GM19397 (cell line): Measurements from ENCODE around the gene DDA1.
"Not testable (repeated sequence)": the region's sequence is repeated elsewhere in the genome, so short reads cannot be mapped to it uniquely, and the experiment has no call there.

Experiments used
- ATAC-seq: cut with Tn5 transposase; IDR thresholded peaks from one replicate; pipeline ENCODE4 v1.9.1; 2021; ENCODE audit warnings: mild to moderate bottlenecking, moderate library complexity; ENCODE audit not compliant: unreplicated experiment

The DDA1 gene

GRCh38 chr19:17341386-17341785, 32.0 kb downstream of the DDA1 start:
- no peak for ATAC-seq

DNA sequence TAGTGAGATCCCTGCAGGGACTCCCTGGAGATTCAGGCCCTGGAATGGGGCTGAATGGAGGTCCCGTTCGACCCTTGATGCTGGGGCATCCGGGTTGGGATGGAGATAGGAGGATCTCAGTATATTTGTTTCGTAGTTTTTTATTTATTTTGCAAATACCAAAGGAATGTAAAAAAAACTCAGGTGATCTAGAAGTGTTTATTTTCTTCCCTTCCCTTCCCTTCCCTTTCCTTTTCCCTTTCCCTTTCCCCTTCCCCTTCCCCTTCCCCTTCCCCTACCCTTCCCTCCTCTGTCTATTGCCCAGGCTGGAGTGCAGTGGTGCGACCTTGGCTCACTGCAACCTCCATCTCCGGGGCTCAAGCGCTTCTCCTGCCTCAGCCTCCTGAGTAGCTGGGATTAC, 32.5 kb downstream of the DDA1 start:
- ATAC-seq = no peak

DNA sequence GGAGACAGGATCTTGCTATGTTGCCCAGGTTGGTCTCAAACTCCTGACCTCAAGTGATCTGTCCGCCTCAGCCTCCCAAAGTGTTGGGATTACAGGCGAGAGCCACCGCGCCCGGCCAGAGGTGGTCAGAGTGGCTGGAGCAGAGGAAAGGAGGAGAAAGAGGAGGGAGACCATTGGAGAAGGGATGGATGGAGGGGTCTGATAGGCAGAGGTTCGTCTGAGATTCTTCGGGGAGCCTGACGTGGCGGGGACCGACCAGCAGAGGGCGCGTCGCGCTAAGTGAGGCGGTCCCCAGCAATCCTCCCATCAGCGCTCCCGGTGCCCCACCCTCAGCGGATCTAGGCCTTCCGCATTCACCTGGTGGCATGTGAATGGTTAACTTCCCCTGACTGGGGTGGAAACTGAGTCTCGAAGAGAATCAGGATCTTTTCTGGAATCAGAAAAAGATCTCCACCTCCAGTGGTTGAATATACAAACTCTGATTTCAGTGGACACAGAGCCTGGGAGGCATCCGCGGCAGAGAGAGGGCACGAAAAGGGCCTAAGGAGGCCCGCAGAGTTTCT, 36.8 kb downstream of the DDA1 start:
- ATAC-seq = no peak

DNA sequence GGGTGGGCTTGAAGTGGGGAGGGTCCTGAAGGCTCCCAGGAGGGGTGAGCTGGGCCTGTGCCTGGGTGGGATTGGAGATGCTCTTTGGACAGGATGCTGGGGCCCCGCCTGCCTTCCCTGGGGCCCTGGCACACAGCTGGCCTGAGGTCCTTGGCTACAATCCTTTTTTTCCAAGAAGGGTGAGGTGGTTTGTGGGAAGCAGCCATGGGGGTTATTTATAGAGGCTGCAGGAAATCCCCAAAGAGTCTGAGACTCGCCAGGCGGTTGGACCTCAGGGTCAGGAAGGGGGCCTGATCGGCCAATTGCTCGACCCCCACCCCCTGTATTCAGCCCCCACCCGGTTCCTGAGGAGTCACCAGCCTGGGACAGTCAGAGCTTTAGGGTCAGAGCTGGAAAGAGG, 38.0 kb downstream of the DDA1 start:
- ATAC-seq = no peak

DNA sequence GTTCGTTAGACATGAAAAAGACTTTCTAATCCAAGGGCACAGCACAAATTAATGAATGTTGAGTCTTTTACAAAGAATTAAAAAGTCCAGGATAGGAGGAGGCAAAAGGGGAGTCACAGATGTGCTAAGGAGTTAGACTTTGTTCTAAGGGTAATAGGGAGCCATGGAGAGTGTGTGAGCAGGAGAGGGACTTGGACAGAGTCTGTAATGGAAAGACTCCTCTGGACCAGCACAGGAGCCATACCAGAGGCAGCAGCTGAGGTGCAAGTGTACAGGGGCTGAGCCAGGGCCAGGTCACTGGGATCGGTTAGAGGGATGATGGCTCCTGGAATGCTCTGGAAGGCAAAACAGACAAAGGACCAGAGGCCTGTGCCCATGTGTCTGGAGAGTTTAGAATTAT, 38.5 kb downstream of the DDA1 start:
- no peak for ATAC-seq

GRCh38 chr19:17348700-17349099, 39.3 kb downstream of the DDA1 start:
- ATAC-seq = no peak

- ATAC-seq = no peak
These were observed 42.6 kb downstream of the DDA1 start for GRCh38 chr19:17351815-17352435.

- no peak for ATAC-seq
These were observed 43.4 kb downstream of the DDA1 start for GRCh38 chr19:17352608-17353280.

GRCh38 chr19:17353386-17353785, 44.0 kb downstream of the DDA1 start:
- no peak for ATAC-seq

DNA sequence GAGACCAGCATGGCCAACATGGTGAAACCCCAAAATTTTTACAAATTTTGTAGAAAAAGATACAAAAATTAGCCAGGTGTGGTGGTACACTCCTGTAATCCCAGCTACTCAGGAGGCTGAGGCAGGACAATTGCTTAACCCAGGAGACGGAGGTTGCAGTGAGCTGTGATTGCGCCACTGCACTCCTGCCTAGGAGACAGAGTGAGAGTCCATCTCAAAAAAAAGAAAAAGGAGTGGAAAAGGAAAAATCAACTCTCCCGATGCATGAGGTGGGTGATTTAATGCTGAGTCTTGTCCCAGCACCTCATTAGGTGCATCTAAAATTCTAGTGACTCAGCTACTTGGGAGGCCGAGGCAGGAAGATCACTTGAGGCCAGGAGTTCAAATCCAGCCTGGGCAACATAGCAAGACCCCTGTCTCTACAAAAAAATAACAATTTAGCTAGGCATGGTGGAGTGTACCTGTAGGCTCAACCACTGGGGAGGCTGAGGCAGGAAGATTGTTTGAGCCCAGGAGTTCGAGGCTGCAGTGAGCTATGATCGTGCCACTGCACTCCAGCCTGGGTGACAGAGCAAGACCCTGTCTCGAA, 47.8 kb downstream of the DDA1 start:
- ATAC-seq = no peak

DNA sequence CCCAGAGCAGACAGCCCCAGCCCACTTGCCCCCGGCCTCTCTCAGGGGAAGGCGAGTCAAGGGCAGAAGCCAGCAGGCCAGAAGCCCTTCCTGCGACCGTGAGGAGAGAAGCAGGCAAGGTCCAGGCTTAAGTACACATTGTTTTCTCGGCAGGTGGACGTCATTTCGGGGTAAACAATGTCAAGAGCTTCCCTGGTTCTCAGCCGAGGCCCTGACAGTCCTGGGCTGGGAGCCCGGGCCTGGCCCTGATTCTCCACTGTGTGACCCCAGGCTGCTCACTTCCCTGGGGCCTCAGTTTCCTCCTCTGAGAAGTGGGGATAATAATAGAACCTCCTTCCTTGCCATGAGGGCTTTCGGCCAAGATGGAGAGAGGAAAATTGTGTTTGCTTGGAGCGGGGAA, 48.4 kb downstream of the DDA1 start:
- no peak for ATAC-seq

GRCh38 chr19:17358395-17358794, 49.0 kb downstream of the DDA1 start:
- no peak for ATAC-seq

- no peak for ATAC-seq
These were observed 50.8 kb downstream of the DDA1 start for GRCh38 chr19:17359905-17360800.

DNA sequence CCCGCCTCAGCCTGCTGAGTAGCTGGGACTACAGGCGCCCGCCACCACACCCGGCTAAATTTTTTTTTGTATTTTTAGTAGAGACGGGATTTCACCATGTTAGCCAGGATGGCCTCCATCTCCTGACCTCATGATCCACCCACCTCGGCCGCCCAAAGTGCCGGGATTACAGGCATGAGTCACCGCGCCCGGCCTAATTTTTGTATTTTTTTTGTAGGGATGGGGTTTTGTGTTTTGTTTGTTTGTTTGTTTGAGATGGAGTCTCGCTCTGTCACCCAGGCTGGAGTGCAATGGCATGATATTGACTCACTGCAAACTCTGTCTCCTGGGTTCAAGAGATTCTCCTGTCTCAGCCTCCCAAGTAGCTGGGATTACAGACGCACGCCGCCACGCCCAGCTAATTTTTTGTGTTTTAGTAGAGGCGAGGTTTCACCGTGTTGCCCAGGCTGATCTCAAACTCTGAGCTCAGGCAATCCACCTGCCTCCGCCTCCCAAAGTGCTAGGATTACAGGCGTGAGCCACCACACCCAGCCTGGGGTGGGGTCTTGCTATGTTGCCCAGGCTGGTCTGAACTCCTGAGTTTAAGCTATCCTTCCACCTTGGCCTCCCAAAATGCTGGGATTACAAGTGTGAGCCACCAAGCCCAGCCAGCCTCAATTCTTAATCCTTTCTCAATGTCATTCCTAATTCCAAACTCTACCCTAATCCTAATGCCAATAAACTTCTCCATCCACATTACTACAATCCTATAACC, 54.7 kb downstream of the DDA1 start:
- not testable (repeated sequence) for ATAC-seq

DNA sequence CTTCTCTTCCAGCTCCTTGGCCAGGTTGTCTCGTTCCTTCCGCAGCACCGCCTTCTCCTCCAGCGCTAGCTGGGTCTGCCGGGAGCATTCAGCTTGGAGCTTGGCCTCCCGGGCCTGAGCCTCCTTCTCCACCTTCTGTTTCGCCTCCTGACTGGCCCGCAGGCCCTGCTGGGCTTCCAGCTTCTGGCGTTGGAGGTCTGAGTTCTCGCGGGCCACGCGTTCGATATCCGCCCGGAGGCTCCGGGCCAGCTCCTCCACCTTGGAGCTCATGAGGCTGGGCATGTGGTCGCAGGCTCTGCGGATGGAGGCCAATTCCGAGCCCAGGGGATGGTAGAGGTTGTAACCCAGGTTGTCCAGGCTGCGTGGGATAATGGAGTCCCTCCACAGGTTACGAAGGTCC, 56.0 kb downstream of the DDA1 start:
- no peak for ATAC-seq

GRCh38 chr19:17370026-17370587, 60.7 kb downstream of the DDA1 start:
- ATAC-seq = peak; percentile 69
